Fibroblast of mammary gland (primary cell): Measurements from ENCODE around the gene ZNF836.

ENCODE experiments used
- DNase-seq: peaks from one replicate; pipeline ENCODE4 v3.0.0-alpha.2; 2010; ENCODE audit warnings: low read depth
- H3K4me3 ChIP-seq: 2 replicates; pipeline ENCODE4 v1.5.1; 2011; ENCODE audit warnings: low read depth, mild to moderate bottlenecking, low read length, moderate library complexity; ENCODE audit not compliant: control insufficient read depth
- TF ChIP-seq, protein P1 (sequence below): conservative IDR thresholded peaks from 2 replicates; pipeline ENCODE4 v1.5.1; 2011; ENCODE audit warnings: low read depth, low read length, inconsistent platforms; ENCODE audit not compliant: control insufficient read depth, insufficient read depth

The ZNF836 gene

DNA sequence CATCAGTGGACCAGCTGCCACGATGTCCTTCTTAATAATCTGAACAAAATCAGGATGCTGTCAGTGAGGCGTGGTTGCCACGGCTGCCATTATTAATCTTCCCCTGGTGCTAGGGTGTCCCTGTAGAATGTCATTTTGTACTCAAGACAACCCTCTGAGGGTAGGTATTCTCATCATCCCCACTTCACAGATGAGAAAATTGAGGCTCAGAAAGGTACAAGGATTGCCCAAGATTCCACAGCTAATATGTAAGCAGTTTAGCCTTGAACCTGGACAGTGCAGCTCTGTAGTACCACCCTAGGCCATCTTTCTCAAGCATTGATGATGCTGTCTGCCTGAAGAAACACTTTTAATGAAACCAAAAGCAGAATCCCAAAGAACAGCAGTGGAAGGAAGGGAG is 26.5 kb upstream of the ZNF836 start:
- TF ChIP-seq, protein P1, sequence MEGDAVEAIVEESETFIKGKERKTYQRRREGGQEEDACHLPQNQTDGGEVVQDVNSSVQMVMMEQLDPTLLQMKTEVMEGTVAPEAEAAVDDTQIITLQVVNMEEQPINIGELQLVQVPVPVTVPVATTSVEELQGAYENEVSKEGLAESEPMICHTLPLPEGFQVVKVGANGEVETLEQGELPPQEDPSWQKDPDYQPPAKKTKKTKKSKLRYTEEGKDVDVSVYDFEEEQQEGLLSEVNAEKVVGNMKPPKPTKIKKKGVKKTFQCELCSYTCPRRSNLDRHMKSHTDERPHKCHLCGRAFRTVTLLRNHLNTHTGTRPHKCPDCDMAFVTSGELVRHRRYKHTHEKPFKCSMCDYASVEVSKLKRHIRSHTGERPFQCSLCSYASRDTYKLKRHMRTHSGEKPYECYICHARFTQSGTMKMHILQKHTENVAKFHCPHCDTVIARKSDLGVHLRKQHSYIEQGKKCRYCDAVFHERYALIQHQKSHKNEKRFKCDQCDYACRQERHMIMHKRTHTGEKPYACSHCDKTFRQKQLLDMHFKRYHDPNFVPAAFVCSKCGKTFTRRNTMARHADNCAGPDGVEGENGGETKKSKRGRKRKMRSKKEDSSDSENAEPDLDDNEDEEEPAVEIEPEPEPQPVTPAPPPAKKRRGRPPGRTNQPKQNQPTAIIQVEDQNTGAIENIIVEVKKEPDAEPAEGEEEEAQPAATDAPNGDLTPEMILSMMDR = no peak
- H3K4me3 ChIP-seq = no peak overlapping the region
- no peak for DNase-seq

DNA sequence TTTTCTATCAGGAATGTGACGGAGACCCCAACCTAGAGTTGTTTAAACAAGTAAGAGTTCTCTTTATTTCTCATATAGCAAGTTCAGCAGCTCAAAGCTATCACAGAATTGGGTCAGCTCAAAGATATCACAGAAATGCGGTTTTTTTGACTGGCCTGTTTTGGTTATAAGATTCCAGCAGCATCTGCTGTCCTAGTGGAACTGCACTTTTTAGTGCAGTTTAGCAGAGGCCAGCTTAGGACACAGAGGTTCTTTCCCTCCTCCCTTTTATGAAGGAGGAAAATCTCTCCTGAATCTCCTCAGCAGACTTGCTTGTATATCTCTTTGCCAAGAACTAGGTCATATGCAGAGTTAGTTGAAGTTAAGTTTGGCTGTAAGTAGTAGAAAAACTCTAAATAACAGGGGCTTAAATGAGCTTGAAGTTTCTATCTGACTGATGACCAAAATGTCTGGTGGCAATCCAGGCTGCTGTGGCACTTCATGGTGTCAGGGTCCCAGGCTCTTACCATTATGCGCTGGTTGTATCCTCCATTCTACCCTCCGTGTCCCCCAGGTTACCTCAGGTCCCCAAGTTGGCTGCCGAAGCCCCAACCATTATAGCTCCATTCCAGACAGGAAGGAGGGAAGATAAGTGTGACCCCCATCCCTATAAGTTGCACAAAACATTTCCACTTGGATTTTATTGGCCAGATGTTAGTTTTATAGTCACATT is 25.0 kb upstream of the ZNF836 start:
- no peak for DNase-seq
- H3K4me3 ChIP-seq = no peak overlapping the region
- TF ChIP-seq, protein P1 = no peak

DNA sequence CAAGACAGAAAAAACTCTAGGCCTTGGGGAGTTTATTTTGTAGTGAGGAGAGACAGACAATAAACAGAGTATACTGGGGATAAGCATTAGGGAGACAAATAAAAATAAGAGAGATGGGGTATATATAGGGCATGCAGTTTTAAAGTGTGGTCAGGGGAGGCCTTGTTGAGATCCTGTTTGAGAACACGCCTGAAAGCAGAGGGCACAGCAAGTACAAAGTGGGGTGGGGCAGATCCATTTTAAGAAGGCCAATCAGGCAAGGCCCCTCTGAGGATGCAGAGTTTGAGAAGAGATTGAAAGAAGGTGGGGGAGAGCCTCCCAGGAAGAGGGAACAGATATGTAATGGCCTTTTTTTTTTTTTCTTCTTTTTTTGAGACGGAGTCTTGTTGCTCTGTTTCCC is 20.5 kb upstream of the ZNF836 start:
- peak overlapping the region; percentile 86 for H3K4me3 ChIP-seq

DNA sequence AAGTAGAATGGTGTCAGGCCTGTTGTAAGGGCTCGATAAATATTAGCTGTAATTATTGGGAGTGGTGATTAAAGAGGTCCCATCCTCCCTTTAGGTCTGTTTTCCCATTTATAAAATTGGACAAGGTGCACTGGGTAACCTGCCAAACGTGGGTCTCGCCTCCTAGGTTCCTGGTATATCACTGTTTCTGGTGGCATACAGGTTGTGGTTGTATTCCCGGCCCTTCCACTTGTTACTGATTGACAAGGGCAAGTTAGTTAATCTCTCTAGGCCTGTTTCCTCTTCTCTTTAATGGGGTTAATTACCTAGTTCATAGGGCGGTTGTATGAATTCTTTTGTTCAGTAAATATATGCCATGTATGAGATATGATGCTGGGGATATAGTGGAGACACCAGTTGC is 20.0 kb upstream of the ZNF836 start:
- TF ChIP-seq, protein P1 = no peak
- peak overlapping the region; percentile 86 for H3K4me3 ChIP-seq
- DNase-seq = no peak

More for the DNA sequence above, 20.5 kb upstream of the ZNF836 start:
- DNase-seq = no peak
- TF ChIP-seq, protein P1 = no peak

DNA sequence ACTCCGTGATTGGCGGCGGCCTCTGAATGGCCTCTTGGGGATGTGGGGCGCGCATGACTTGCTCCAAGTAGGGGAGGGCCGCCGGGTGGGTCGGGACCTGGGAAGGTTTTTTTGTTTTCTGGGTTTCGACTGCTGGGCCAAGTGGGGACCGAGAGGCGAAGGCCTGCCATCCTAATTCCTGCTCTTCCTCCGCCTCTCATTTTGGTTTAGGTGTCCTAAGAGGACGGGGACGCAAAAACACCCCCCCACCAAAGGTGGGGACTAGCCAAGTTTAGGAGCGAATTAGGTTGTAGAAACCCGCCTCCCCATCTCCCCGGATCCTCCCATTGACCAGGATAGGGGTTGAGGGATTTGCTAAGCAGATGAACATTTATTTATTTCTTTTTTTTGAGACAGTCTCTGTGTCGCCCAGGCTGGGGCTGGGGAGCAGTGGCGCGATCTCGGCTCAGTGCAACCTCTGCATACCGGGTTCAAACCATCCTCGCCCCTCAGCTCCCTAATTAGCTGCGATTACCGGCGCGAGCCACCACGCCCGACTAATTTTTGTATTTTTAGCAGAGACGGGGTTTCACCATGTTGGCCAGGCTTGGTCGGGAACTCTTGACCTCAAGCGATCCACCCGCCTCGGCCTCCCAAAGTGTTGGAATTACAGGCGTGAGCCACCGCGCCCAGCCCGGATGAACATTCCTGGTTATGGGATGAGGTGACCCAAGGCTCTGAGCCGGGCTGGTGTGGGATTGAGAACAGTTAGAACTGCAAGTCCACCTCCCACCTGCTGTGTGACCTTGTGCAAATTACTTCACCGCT is 19.3 kb upstream of the ZNF836 start:
- TF ChIP-seq, protein P1 = no peak
- peak; percentile 55 for DNase-seq
- peak overlapping the region; percentile 86 for H3K4me3 ChIP-seq

DNA sequence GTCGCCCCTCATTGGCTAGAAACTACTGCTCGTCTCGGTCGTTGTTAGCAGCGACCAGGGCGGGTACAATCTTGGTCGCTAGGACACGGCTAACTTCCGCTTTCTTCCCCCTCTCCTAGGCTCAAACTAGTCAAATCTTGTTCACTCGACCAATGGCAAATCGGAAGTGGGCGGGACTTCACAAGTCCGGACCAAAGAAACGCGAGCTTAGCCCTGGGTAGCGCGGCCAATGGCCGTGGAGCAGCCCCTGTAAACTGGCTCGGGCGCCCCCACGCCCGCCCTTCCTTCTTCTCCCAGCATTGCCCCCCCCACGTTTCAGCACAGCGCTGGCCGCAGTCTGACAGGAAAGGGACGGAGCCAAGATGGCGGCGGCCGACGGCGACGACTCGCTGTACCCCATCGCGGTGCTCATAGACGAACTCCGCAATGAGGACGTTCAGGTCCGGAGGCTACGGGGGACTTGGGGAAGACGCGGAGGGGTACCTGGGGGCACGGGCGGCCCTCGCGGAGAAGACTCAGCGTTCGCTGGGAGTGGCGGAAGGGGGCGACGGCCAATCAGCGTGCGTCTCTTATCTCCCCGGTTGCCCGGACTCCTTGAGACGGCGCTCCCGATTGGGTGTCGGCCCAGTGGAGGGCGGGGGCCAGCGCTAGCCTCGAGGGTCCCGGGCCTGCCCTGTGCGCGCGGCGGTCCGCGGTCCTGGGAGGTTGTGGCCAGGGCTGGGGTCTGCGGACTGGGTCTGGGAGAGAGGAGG is 18.5 kb upstream of the ZNF836 start, which contains the start of gene PPP2R1A:
TSS of gene PPP2R1A (plus strand) at position 318 of the 752 bp plus-strand sequence. CDS start at position 363, 45 bp downstream.
- TF ChIP-seq, protein P1 = no peak

More for the DNA sequence above, 18.5 kb upstream of the ZNF836 start, which contains the start of gene PPP2R1A:
- peak; percentile 100 for DNase-seq
- H3K4me3 ChIP-seq = peak within 1 kb of the TSS; percentile 86
